GM23248 (cell line): Measurements from ENCODE around the gene CENPT. TPM values are rescaled to one million over a fixed set of nuclear protein-coding genes. Genes with fewer than 3 reads are reported as not detected.

Source experiments
- DNase-seq: peaks from one replicate; pipeline ENCODE4 v3.0.0-alpha.2; 2015
- H2AFZ ChIP-seq: fragments of 200-600 bp; sonication (generic); 2 replicates; pipeline ENCODE4 v1.6.1; 2016; ENCODE audit warnings: antibody characterized with exemption
- H3F3A ChIP-seq: fragments of 200-600 bp; sonication (generic); 2 replicates; pipeline ENCODE4 v1.6.1; 2016; ENCODE audit warnings: mild to moderate bottlenecking, antibody characterized with exemption, mixed run types; ENCODE audit not compliant: insufficient read depth
- H3K27ac ChIP-seq: fragments of 200-600 bp; sonication (generic); 2 replicates; pipeline ENCODE4 v1.5.1; 2016; ENCODE audit warnings: mild to moderate bottlenecking
- H3K27me3 ChIP-seq: fragments of 200-600 bp; sonication (generic); replicated peaks from 2 replicates; pipeline ENCODE4 v1.6.1; 2016; ENCODE audit warnings: mild to moderate bottlenecking; ENCODE audit not compliant: insufficient read depth
- H3K36me3 ChIP-seq: fragments of 200-600 bp; sonication (generic); 2 replicates; pipeline ENCODE4 v1.6.1; 2016; ENCODE audit warnings: low read depth, mild to moderate bottlenecking
- H3K4me1 ChIP-seq: fragments of 200-600 bp; sonication (generic); 2 replicates; pipeline ENCODE4 v1.6.1; 2016; ENCODE audit warnings: mild to moderate bottlenecking; ENCODE audit not compliant: insufficient read depth
- H3K4me2 ChIP-seq: fragments of 200-600 bp; sonication (generic); one replicate; pipeline ENCODE4 v1.6.1; 2016; ENCODE audit warnings: mild to moderate bottlenecking; ENCODE audit not compliant: unreplicated experiment
- H3K4me3 ChIP-seq: fragments of 200-600 bp; sonication (generic); 2 replicates; pipeline ENCODE4 v1.5.1; 2016; ENCODE audit warnings: mild to moderate bottlenecking
- H3K79me2 ChIP-seq: fragments of 200-600 bp; sonication (generic); 2 replicates; pipeline ENCODE4 v1.6.1; 2016; ENCODE audit warnings: mild to moderate bottlenecking; ENCODE audit not compliant: insufficient read depth
- H3K9ac ChIP-seq: fragments of 200-600 bp; sonication (generic); 2 replicates; pipeline ENCODE4 v1.6.1; 2016; ENCODE audit warnings: mild to moderate bottlenecking
- H3K9me2 ChIP-seq: fragments of 200-600 bp; sonication (generic); 2 replicates; pipeline ENCODE4 v1.6.1; 2016; ENCODE audit warnings: mixed run types, mild to moderate bottlenecking, moderate library complexity; ENCODE audit not compliant: insufficient read depth
- H3K9me3 ChIP-seq: fragments of 200-600 bp; sonication (generic); one replicate; pipeline ENCODE4 v1.6.1; 2017; ENCODE audit warnings: low read depth
- H4K20me1 ChIP-seq: fragments of 200-600 bp; sonication (generic); 2 replicates; pipeline ENCODE4 v1.6.0; 2016; ENCODE audit not compliant: insufficient read depth
- EZH2phosphoT487 ChIP-seq: fragments of 200-600 bp; sonication (generic); IDR thresholded peaks from 2 replicates; pipeline ENCODE4 v1.6.1; 2018; ENCODE audit warnings: antibody characterized with exemption, moderate library complexity, mild to moderate bottlenecking, low read depth; ENCODE audit not compliant: insufficient read depth
- WGBS, 2 experiments: methylation state at CpG; one replicate each; pipeline ENCODE4 v1.1.6; 2015 to 2017; ENCODE audit warnings: low lambda C conversion rate in 2 of 2, low coverage in 1 of 2; ENCODE audit errors: missing lambda C conversion rate in 2 of 2; 5-methylcytosine and 5-hydroxymethylcytosine counted together
- in situ Hi-C: fragments of 300-500 bp; cut with MboI; formaldehyde crosslinking; loops from 2 replicates; pipeline ENCODE4 v1.15.0; 2020
- polyA plus RNA-seq: library from polyadenylated mRNA; unstranded; fragments of >200 nt; fragmentation: Nextera tagmentation; extraction: Ambion mirVana; gene quantifications from 2 replicates; pipeline ENCODE4 v1.2.1, GENCODE V29; 2016
- small RNA-seq: library from RNA; depleted of rRNA; stranded (forward); fragments of <200 nt; gene quantifications from one replicate; pipeline ENCODE3, GENCODE V24; 2014; ENCODE audit warnings: low read depth, low replicate concordance
- total RNA-seq: library from RNA; depleted of rRNA; stranded (reverse); fragments of >200 nt; shearing (Covaris generic); gene quantifications from 2 replicates; pipeline ENCODE4 v1.2.3, GENCODE V29; 2014; rRNA removed

Gene CENPT
- total and polyA plus RNA-seq, 2 experiments from 2014 or later, result 53.4 to 63.1 TPM

GRCh38 chr16:67779256-67780014 is 68.1 kb downstream of the CENPT start:
- no peak for DNase-seq
- Histone ChIP-seq H2AFZ (no peak overlapping the region), H3K36me3 (no peaks in the 10 kb centered on the region), H3K9me2 (no peaks in the 10 kb centered on the region), H3K79me2 (peaks cover 28% of the 10 kb centered on the region), H3K27me3 (no peaks in the 10 kb centered on the region), H3K4me2 (no peak overlapping the region), H4K20me1 (no peaks in the 10 kb centered on the region), H3K27ac (no peak overlapping the region), H3K4me1 (no peaks in the 10 kb centered on the region), H3K9ac (no peak overlapping the region), H3K9me3 (no peaks in the 10 kb centered on the region), H3K4me3 (no peak overlapping the region), H3F3A (no peaks in the 10 kb centered on the region)
- WGBS, 2 experiments, result 79 to 80% methylated on average over 5 of the region's 5 CpGs
- TF ChIP-seq EZH2phosphoT487, result no peak
- in situ Hi-C loops, result no loop called here

Small RNA genes within 50 kb of the gene (small RNA-seq; reads per million reads assigned to genes)
- gene AC040162.2, result not detected
- not detected for gene NRN1L

Other genes with a start within 250 kb of the CENPT start
- under 0.01 TPM in 1 of 2 replicates, not detected in the other for gene CARMIL2, start 202.5 kb downstream of the CENPT start, total RNA-seq
- gene CARMIL2, start 202.5 kb downstream of the CENPT start, polyA plus RNA-seq, result 1.1 and 1.4 TPM in 2 replicates
- gene ACD, start 187.4 kb downstream of the CENPT start, total RNA-seq, result 25.8 and 33.4 TPM in 2 replicates
- 24.0 and 25.2 TPM in 2 replicates for gene ACD, start 187.4 kb downstream of the CENPT start, polyA plus RNA-seq
- 0.97 TPM in 1 of 2 replicates, not detected in the other for gene PARD6A, start 186.7 kb downstream of the CENPT start, total RNA-seq
- gene PARD6A, start 186.7 kb downstream of the CENPT start, polyA plus RNA-seq, result 0.58 and 0.70 TPM in 2 replicates
- 11.2 and 15.0 TPM in 2 replicates for gene ENKD1, start 180.9 kb downstream of the CENPT start, total RNA-seq
- 6.7 and 8.3 TPM in 2 replicates for gene ENKD1, start 180.9 kb downstream of the CENPT start, polyA plus RNA-seq
- 2.1 and 6.6 TPM in 2 replicates for gene C16orf86, start 180.9 kb downstream of the CENPT start, total RNA-seq
- gene C16orf86, start 180.9 kb downstream of the CENPT start, polyA plus RNA-seq, result 2.8 and 3.4 TPM in 2 replicates
- 10.2 and 17.5 TPM in 2 replicates for gene GFOD2, start 128.4 kb downstream of the CENPT start, total RNA-seq
- gene GFOD2, start 128.4 kb downstream of the CENPT start, polyA plus RNA-seq, result 10.1 and 11.4 TPM in 2 replicates
- 2.4 and 3.3 TPM in 2 replicates for gene RANBP10, start 41.1 kb downstream of the CENPT start, total RNA-seq
- 5.8 and 6.1 TPM in 2 replicates for gene RANBP10, start 41.1 kb downstream of the CENPT start, polyA plus RNA-seq
- gene TSNAXIP1, start 40.8 kb downstream of the CENPT start, total RNA-seq, result 0.65 and 2.4 TPM in 2 replicates
- 0.79 and 1.2 TPM in 2 replicates for gene TSNAXIP1, start 40.8 kb downstream of the CENPT start, polyA plus RNA-seq
- 27.9 and 37.9 TPM in 2 replicates for gene THAP11, start 5.4 kb downstream of the CENPT start, total RNA-seq
- 23.4 and 23.6 TPM in 2 replicates for gene THAP11, start 5.4 kb downstream of the CENPT start, polyA plus RNA-seq
- 52.9 and 119 TPM in 2 replicates for gene NUTF2, start 760 bp downstream of the CENPT start, total RNA-seq
- 268 and 280 TPM in 2 replicates for gene NUTF2, start 760 bp downstream of the CENPT start, polyA plus RNA-seq
- gene EDC4, start 25.4 kb upstream of the CENPT start, total RNA-seq, result 37.7 and 48.5 TPM in 2 replicates
- gene EDC4, start 25.4 kb upstream of the CENPT start, polyA plus RNA-seq, result 39.9 and 41.3 TPM in 2 replicates
- gene NRN1L, start 37.2 kb upstream of the CENPT start, total RNA-seq, result not detected in 2 replicates
- gene NRN1L, start 37.2 kb upstream of the CENPT start, polyA plus RNA-seq, result not detected in 2 replicates
- 8.1 and 11.5 TPM in 2 replicates for gene PSKH1, start 45.6 kb upstream of the CENPT start, total RNA-seq
- gene PSKH1, start 45.6 kb upstream of the CENPT start, polyA plus RNA-seq, result 22.7 and 23.6 TPM in 2 replicates
- 0.76 TPM in 1 of 2 replicates, not detected in the other for gene CTRL, start 84.2 kb upstream of the CENPT start, total RNA-seq
- 3.8 and 7.4 TPM in 2 replicates for gene CTRL, start 84.2 kb upstream of the CENPT start, polyA plus RNA-seq
- 18.9 and 24.8 TPM in 2 replicates for gene PSMB10, start 89.2 kb upstream of the CENPT start, total RNA-seq
- gene PSMB10, start 89.2 kb upstream of the CENPT start, polyA plus RNA-seq, result 49.8 and 55.1 TPM in 2 replicates
- gene LCAT, start 96.4 kb upstream of the CENPT start, total RNA-seq, result 15.9 and 19.1 TPM in 2 replicates
- gene LCAT, start 96.4 kb upstream of the CENPT start, polyA plus RNA-seq, result 5.3 and 5.4 TPM in 2 replicates
- gene SLC12A4, start 120.9 kb upstream of the CENPT start, total RNA-seq, result 93.2 and 101 TPM in 2 replicates
- 57.5 and 63.0 TPM in 2 replicates for gene SLC12A4, start 120.9 kb upstream of the CENPT start, polyA plus RNA-seq
- not detected in 2 replicates for gene DPEP3, start 132.8 kb upstream of the CENPT start, total RNA-seq
- gene DPEP3, start 132.8 kb upstream of the CENPT start, polyA plus RNA-seq, result not detected in 2 replicates
- gene DPEP2, start 151.8 kb upstream of the CENPT start, total RNA-seq, result not detected in 2 replicates
- gene DPEP2, start 151.8 kb upstream of the CENPT start, polyA plus RNA-seq, result not detected in 2 replicates
- not detected in 2 replicates for gene DPEP2NB, start 168.2 kb upstream of the CENPT start, total RNA-seq
- gene DPEP2NB, start 168.2 kb upstream of the CENPT start, polyA plus RNA-seq, result not detected in 2 replicates
- 8.8 and 9.7 TPM in 2 replicates for gene DDX28, start 175.5 kb upstream of the CENPT start, total RNA-seq
- 8.3 and 9.0 TPM in 2 replicates for gene DDX28, start 175.5 kb upstream of the CENPT start, polyA plus RNA-seq
- gene DUS2, start 175.6 kb upstream of the CENPT start, total RNA-seq, result 18.4 and 25.8 TPM in 2 replicates
- 14.0 and 15.1 TPM in 2 replicates for gene DUS2, start 175.6 kb upstream of the CENPT start, polyA plus RNA-seq
- 14.2 and 17.5 TPM in 2 replicates for gene NFATC3, start 237.7 kb upstream of the CENPT start, total RNA-seq
- 10.2 and 12.3 TPM in 2 replicates for gene NFATC3, start 237.7 kb upstream of the CENPT start, polyA plus RNA-seq